Left ventricle myocardium inferior (tissue), 1 donor: ENCODE measurements around the gene GPR35. TPM values are rescaled to one million over a fixed set of nuclear protein-coding genes. Genes with fewer than 3 reads are reported as not detected.
A peak's percentile ranks its signal among the peaks of the same experiment; 100 is the strongest.

Experiments used
- DNase-seq: peaks from one replicate; pipeline ENCODE4 v3.0.0-alpha.2; 2020
- H3K27ac ChIP-seq: fragments of 200-600 bp; replicated peaks from 2 replicates; pipeline ENCODE4 v1.8.0; 2021
- H3K27me3 ChIP-seq: fragments of 200-600 bp; 2 replicates; pipeline ENCODE4 v1.8.0; 2021; ENCODE audit warnings: low read depth
- H3K36me3 ChIP-seq: fragments of 200-600 bp; 2 replicates; pipeline ENCODE4 v1.8.0; 2021
- H3K4me1 ChIP-seq: fragments of 200-600 bp; 2 replicates; pipeline ENCODE4 v1.8.0; 2021
- H3K4me3 ChIP-seq: fragments of 200-600 bp; 2 replicates; pipeline ENCODE4 v1.8.0; 2021; ENCODE audit warnings: mild to moderate bottlenecking, moderate library complexity
- H3K9me3 ChIP-seq: fragments of 200-600 bp; replicated peaks from 2 replicates; pipeline ENCODE4 v1.8.0; 2021
- intact Hi-C: fragments of 100-400 bp; cut with micrococcal nuclease; formaldehyde crosslinking; loops from one replicate; pipeline ENCODE4 v1.11.0; 2022
- total RNA-seq: library from RNA; stranded (reverse); fragmentation: NEBNext Ultra II Directional; extraction: Animal tissue kit (Norgen Biotek cat#: 25700); gene quantifications from one replicate; pipeline ENCODE4 v1.2.1, GENCODE V29; 2021
- TF ChIP-seq, protein P1 (sequence below): fragments of 200-600 bp; IDR thresholded peaks from 2 replicates; pipeline ENCODE4 v1.8.0; 2021; ENCODE audit warnings: antibody characterized with exemption, mild to moderate bottlenecking, borderline replicate concordance
- donor health status: DM: no; HTN: yes; CAD: no; lungs with severe emphysema.

GPR35 gene
- total RNA-seq, 1 donor from 2014 or later: 1.3 TPM

GRCh38 chr2:240642806-240643092 is 17.5 kb downstream of the GPR35 start:
- Histone ChIP-seq H3K27ac (no peak overlapping the region), H3K4me1 (no peaks in the 10 kb centered on the region), H3K27me3 (peaks cover 61% of the 10 kb centered on the region), H3K36me3 (no peaks in the 10 kb centered on the region), H3K9me3 (no peaks in the 10 kb centered on the region), H3K4me3 (no peak overlapping the region)
- TF ChIP-seq, protein P1, sequence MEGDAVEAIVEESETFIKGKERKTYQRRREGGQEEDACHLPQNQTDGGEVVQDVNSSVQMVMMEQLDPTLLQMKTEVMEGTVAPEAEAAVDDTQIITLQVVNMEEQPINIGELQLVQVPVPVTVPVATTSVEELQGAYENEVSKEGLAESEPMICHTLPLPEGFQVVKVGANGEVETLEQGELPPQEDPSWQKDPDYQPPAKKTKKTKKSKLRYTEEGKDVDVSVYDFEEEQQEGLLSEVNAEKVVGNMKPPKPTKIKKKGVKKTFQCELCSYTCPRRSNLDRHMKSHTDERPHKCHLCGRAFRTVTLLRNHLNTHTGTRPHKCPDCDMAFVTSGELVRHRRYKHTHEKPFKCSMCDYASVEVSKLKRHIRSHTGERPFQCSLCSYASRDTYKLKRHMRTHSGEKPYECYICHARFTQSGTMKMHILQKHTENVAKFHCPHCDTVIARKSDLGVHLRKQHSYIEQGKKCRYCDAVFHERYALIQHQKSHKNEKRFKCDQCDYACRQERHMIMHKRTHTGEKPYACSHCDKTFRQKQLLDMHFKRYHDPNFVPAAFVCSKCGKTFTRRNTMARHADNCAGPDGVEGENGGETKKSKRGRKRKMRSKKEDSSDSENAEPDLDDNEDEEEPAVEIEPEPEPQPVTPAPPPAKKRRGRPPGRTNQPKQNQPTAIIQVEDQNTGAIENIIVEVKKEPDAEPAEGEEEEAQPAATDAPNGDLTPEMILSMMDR: no peak
- no peak for DNase-seq
- intact Hi-C loops: no loop called here

- no peaks in the 10 kb centered on the region for H3K4me1 ChIP-seq
- H3K4me3 ChIP-seq: no peak overlapping the region
- TF ChIP-seq, protein P1: no peak
- peaks cover 66% of the 10 kb centered on the region for H3K27me3 ChIP-seq
- no peaks in the 10 kb centered on the region for H3K36me3 ChIP-seq
- DNase-seq: peak; percentile 13
- H3K9me3 ChIP-seq: no peaks in the 10 kb centered on the region
- intact Hi-C loops: no loop called here
- H3K27ac ChIP-seq: no peak overlapping the region
Measured at GRCh38 chr2:240643093-240643810, 18.0 kb downstream of the GPR35 start.

- intact Hi-C loops: no loop called here
- Histone ChIP-seq H3K9me3 (no peaks in the 10 kb centered on the region), H3K4me3 (no peak overlapping the region), H3K27me3 (peaks cover 71% of the 10 kb centered on the region), H3K4me1 (no peaks in the 10 kb centered on the region), H3K27ac (no peak overlapping the region), H3K36me3 (no peaks in the 10 kb centered on the region)
- peak; percentile 4 for DNase-seq
- TF ChIP-seq, protein P1: no peak
Measured at GRCh38 chr2:240643811-240644150, 18.5 kb downstream of the GPR35 start.

DNA sequence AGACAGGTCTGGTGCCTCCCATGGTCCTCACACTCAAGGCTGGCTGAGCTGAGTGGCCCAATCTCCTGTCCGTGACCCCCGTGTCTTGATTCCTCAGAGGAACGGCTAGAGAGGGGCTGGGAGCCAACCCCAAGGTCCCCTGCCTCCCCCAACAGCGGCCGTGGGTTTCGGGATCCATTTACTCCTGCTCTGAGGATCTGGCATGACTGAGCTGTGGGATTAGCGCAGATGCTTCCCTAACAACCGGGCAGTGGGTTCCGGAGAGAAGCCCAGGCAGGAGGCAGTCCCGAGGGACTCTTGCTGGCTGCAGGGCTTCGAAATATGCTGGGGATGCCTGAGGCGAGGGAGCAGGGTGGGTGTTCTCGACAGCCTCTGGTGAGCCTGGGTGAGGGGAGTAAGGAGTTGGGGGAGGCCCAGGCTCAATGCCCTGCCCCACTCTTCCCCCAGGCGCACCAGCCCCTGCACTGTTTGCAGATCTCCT is 18.9 kb downstream of the GPR35 start:
- no peak overlapping the region for H3K4me3 ChIP-seq
- no peak overlapping the region for H3K27ac ChIP-seq
- TF ChIP-seq, protein P1: no peak
- intact Hi-C loops: no loop called here
- DNase-seq: peak; percentile 5
- H3K27me3 ChIP-seq: peaks cover 75% of the 10 kb centered on the region
- H3K9me3 ChIP-seq: no peaks in the 10 kb centered on the region
- H3K4me1 ChIP-seq: no peaks in the 10 kb centered on the region
- no peaks in the 10 kb centered on the region for H3K36me3 ChIP-seq

DNA sequence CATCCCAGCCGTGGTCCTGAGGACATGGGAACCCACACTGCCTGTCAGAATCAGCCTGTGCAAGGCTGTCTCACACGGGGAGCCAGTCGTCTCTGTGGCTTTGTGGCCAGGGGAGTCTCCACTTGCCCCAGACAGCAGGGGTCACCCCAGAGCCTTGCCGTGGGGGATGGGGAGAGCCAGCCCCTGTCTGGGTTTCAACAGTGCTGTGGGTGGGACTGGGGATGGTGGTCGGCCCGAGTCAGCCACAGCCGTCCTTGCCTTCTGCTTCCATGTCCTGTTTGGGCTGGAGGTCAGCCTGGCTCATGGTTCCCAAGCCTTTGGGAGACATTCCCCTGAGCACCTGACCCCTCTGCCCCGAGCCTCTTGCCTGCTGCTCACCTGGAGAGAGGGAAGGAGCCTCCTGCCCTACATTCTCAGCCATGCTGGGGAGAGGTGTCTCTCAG is 19.6 kb downstream of the GPR35 start:
- Histone ChIP-seq H3K27ac (no peak overlapping the region), H3K27me3 (peaks cover 78% of the 10 kb centered on the region), H3K36me3 (no peaks in the 10 kb centered on the region), H3K4me3 (no peak overlapping the region), H3K4me1 (no peaks in the 10 kb centered on the region), H3K9me3 (no peaks in the 10 kb centered on the region)
- DNase-seq: peak; percentile 4
- intact Hi-C loops: no loop called here
- TF ChIP-seq, protein P1: no peak
